Measurements from ENCODE around the gene OLA1. TPM values are rescaled to one million over a fixed set of nuclear protein-coding genes. Genes with fewer than 3 reads are reported as not detected.
A peak's percentile ranks its signal among the peaks of the same experiment; 100 is the strongest.

OLA1 gene
- total and polyA plus RNA-seq, 2 of the 4 experiments (the other 2 are of a cell fraction), result 54.7 to 71.2 TPM

GRCh38 chr2:174040417-174040701, 208.0 kb downstream of the OLA1 start:
- H3K56ac ChIP-seq (ENCODE audit: extremely low read depth, insufficient read depth, low read length), result no peak overlapping the region
- H3K14ac ChIP-seq (replicated peaks; ENCODE audit: low read depth, low read length), result no peak overlapping the region
- peak overlapping the region; percentile 19; the same call in 1 of the 2 replicates for H3K4ac ChIP-seq (ENCODE audit: low read depth, low read length)
- H3K4me1 ChIP-seq (ENCODE audit: control insufficient read depth, insufficient read depth, low read length), result peaks cover 3% of the 10 kb centered on the region
- peak overlapping the region; percentile 47; the same call in 1 of the 2 replicates for H2BK120ac ChIP-seq (ENCODE audit: low read depth, low read length)
- H4K91ac ChIP-seq (ENCODE audit: insufficient read depth, low read depth, low read length), result no peak overlapping the region
- H4K8ac ChIP-seq (ENCODE audit: low read depth in 2 of 2, low read length in 2 of 2), result no peak overlapping the region
- no peak overlapping the region for H3K4me2 ChIP-seq (ENCODE audit: low read depth, low read length)
- ATAC-seq (ENCODE audit: low read depth) (no peak), DNase-seq (no peak)
- H3K18ac ChIP-seq (ENCODE audit: low read depth, low read length), result no peak overlapping the region
- CTCF ChIA-PET, result interaction anchor here (1.2 kb wide), 1 partner anchor 10 kb away, joined by 4 read pairs; no protein-coding TSS in a partner anchor
- H2BK15ac ChIP-seq (ENCODE audit: low read depth, low read length), result no peak overlapping the region
- H3K9ac ChIP-seq (ENCODE audit: low read depth, low read length), result no peak overlapping the region
- no peak overlapping the region for H3K23ac ChIP-seq (ENCODE audit: low read depth, low read length)
- H4K5ac ChIP-seq (ENCODE audit: low read depth, low read length), result no peak overlapping the region
- no peaks in the 10 kb centered on the region for H3K36me3 ChIP-seq (ENCODE audit: control insufficient read depth, insufficient read depth, low read length)
- H3K27me3 ChIP-seq (ENCODE audit: control insufficient read depth, insufficient read depth, low read length), result no peaks in the 10 kb centered on the region
- H2BK20ac ChIP-seq (ENCODE audit: low read depth, low read length), result peak overlapping the region; percentile 14; the same call in 1 of the 2 replicates
- peak overlapping the region; percentile 79 for H2AK9ac ChIP-seq (replicated peaks; ENCODE audit: low read depth, low read length, poor library complexity)
- dilution Hi-C loops (cut with HindIII; ENCODE audit: low sequenced_read_pairs, unreplicated experiment), result no loop called here
- H3K79me1 ChIP-seq (ENCODE audit: low read depth in 1 of 2, low read length in 2 of 2), result peaks cover 0 to 4% of the 10 kb centered on the region in 2 experiments; a peak in 1 of 4 replicates
- intact Hi-C loops (cut with micrococcal nuclease), result loop anchor here (1.0 to 10.0 kb wide), 3 partner anchors 75 to 638 kb away; partner anchors contain the start of gene SP3
- H2AK5ac ChIP-seq (ENCODE audit: low read depth, low read length), result no peak overlapping the region
- H3K9me3 ChIP-seq (ENCODE audit: control insufficient read depth, insufficient read depth, low read length), result no peaks in the 10 kb centered on the region
- WGBS, 2 experiments (ENCODE audit: extremely low coverage in 2 of 2, insufficient read length in 1 of 2), result 100% methylated on average over 1 of the region's 2 CpGs; no CpG with 5 or more reads in 1 of the 2 experiments
- no TSS peak for BruUV-seq (replicated peaks)
- H2AFZ ChIP-seq (replicated peaks; ENCODE audit: low read length, poor library complexity), result no peak overlapping the region
- no peak overlapping the region for H2BK5ac ChIP-seq (ENCODE audit: low read depth, low read length, poor library complexity, severe bottlenecking)
- in situ Hi-C loops (cut with MboI; ENCODE audit: low sequenced_read_pairs), result no loop called here
- POLR2A ChIA-PET (ENCODE audit: unreplicated experiment), result no interaction called here
- no peak overlapping the region for H3K27ac ChIP-seq (ENCODE audit: insufficient read depth, low read length)
- H3K4me3 ChIP-seq (ENCODE audit: insufficient read depth, low read depth, low read length), result no peak overlapping the region
- no peaks in the 10 kb centered on the region for H4K20me1 ChIP-seq (ENCODE audit: insufficient read depth, low read length)
- TF ChIP-seq, protein P1, sequence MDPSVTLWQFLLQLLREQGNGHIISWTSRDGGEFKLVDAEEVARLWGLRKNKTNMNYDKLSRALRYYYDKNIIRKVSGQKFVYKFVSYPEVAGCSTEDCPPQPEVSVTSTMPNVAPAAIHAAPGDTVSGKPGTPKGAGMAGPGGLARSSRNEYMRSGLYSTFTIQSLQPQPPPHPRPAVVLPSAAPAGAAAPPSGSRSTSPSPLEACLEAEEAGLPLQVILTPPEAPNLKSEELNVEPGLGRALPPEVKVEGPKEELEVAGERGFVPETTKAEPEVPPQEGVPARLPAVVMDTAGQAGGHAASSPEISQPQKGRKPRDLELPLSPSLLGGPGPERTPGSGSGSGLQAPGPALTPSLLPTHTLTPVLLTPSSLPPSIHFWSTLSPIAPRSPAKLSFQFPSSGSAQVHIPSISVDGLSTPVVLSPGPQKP (IDR thresholded peaks at IDR 0.05; ENCODE audit: borderline replicate concordance, low read depth, low read length), result no peak
- TF ChIP-seq, protein P2, sequence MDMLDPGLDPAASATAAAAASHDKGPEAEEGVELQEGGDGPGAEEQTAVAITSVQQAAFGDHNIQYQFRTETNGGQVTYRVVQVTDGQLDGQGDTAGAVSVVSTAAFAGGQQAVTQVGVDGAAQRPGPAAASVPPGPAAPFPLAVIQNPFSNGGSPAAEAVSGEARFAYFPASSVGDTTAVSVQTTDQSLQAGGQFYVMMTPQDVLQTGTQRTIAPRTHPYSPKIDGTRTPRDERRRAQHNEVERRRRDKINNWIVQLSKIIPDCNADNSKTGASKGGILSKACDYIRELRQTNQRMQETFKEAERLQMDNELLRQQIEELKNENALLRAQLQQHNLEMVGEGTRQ (IDR thresholded peaks at IDR 0.05; ENCODE audit: low read depth, low read length), result no peak
- peaks cover 8% of the 10 kb centered on the region for H3K9me1 ChIP-seq (ENCODE audit: insufficient read depth, low read length)

Data from IMR-90 (cell line).